Panc1 (cell line): ENCODE data around the gene SH3D19. TPM values are rescaled to one million over a fixed set of nuclear protein-coding genes. Genes with fewer than 3 reads are reported as not detected.

Experiments used
- ATAC-seq: fragments of 200-7000 bp; cut with Tn5 transposase; 2 replicates; pipeline ENCODE4 v1.9.1; 2020; ENCODE audit warnings: mild to moderate bottlenecking, moderate library complexity
- BruUV-seq: library from RNA; stranded (reverse); fragments of 400-500 nt; replicated peaks from 2 replicates; lab custom pipeline; 2021; lab: Mats Ljungman, UMichigan
- CTCF ChIA-PET: fragments of 300-600 bp; sonication (Branson Sonifier 250); formaldehyde crosslinking; loops from one replicate; lab custom pipeline; 2022; ENCODE audit warnings: antibody characterized with exemption; lab: Charles Lee
- POLR2A ChIA-PET: fragments of 300-600 bp; sonication (Branson Sonifier 250); formaldehyde crosslinking; loops from one replicate; lab custom pipeline; 2022; ENCODE audit warnings: antibody characterized with exemption; lab: Charles Lee
- DNase-seq: peaks from one replicate; pipeline ENCODE4 v3.0.0-alpha.2; 2010; ENCODE audit warnings: low read depth, low spot score
- H3K27ac ChIP-seq: 2 replicates; pipeline ENCODE4 v1.5.1; 2011; ENCODE audit warnings: mild to moderate bottlenecking, low read length, inconsistent platforms
- H3K27me3 ChIP-seq: fragments of 200-500 bp; sonication (Bioruptor generic); 2 replicates; pipeline ENCODE4 v1.6.0; 2014; ENCODE audit warnings: low read length, inconsistent platforms; ENCODE audit not compliant: control insufficient read depth, insufficient read depth
- H3K36me3 ChIP-seq: fragments of 200-500 bp; sonication (Bioruptor generic); 2 replicates; pipeline ENCODE4 v1.5.1; 2014; ENCODE audit warnings: inconsistent platforms, mild to moderate bottlenecking, low read length, moderate library complexity; ENCODE audit not compliant: control insufficient read depth, insufficient read depth
- H3K4me1 ChIP-seq: 2 replicates; pipeline ENCODE4 v1.5.1; 2011; ENCODE audit warnings: inconsistent platforms, mild to moderate bottlenecking, low read length, moderate library complexity; ENCODE audit not compliant: control insufficient read depth, insufficient read depth
- H3K4me3 ChIP-seq, 2 experiments: 2 replicates each; pipeline ENCODE4 v1.5.1; 2011 to 2012; ENCODE audit warnings: low read depth in 2 of 2, low read length in 2 of 2, mild to moderate bottlenecking in 2 of 2, inconsistent platforms in 1 of 2, moderate library complexity in 1 of 2
- H3K9me3 ChIP-seq: fragments of 200-500 bp; sonication (Bioruptor generic); 2 replicates; pipeline ENCODE4 v1.5.1; 2014; ENCODE audit warnings: low read depth, mild to moderate bottlenecking, inconsistent platforms, low read length, moderate library complexity; ENCODE audit not compliant: control insufficient read depth, insufficient read depth
- CTCF ChIP-seq: fragments of 450-650 bp; IDR thresholded peaks from 2 replicates; pipeline ENCODE4 v1.5.1; 2017; ENCODE audit warnings: mild to moderate bottlenecking
- POLR2AphosphoS5 ChIP-seq: IDR thresholded peaks from 2 replicates; pipeline ENCODE4 v1.6.1; 2012; ENCODE audit warnings: mild to moderate bottlenecking, low read depth, low read length, moderate library complexity
- REST ChIP-seq, 2 experiments: IDR thresholded peaks; 2 replicates each; pipeline ENCODE4 v1.6.1; 2011 to 2012; ENCODE audit warnings: low read depth in 2 of 2, control low read depth in 1 of 2, low read length in 1 of 2, mild to moderate bottlenecking in 1 of 2, moderate library complexity in 1 of 2; ENCODE audit not compliant: insufficient read depth in 1 of 2
- SIN3A ChIP-seq: IDR thresholded peaks from 2 replicates; pipeline ENCODE4 v1.6.1; 2012; ENCODE audit warnings: low read depth, mild to moderate bottlenecking, low read length, moderate library complexity, borderline replicate concordance; ENCODE audit not compliant: insufficient read depth
- TCF7L2 ChIP-seq: IDR thresholded peaks from 2 replicates; pipeline ENCODE4 v1.6.1; 2011; ENCODE audit warnings: mild to moderate bottlenecking, low read depth, low read length, inconsistent platforms
- in situ Hi-C: cut with HindIII; loops from 2 replicates; pipeline ENCODE4 v1.10.0; 2016; ENCODE audit warnings: low sequenced_read_pairs, low pct_unique_long_range_greater_than_20kb
- intact Hi-C: fragments of 100-400 bp; cut with micrococcal nuclease; formaldehyde crosslinking; loops from one replicate; pipeline ENCODE4 v1.10.0; 2022; ENCODE audit not compliant: unreplicated experiment
- total RNA-seq: library from RNA; stranded (reverse); gene quantifications from one replicate; pipeline ENCODE4 v1.2.1, GENCODE V29; 2021; ENCODE audit not compliant: unreplicated experiment

SH3D19 gene
- total RNA-seq, 1 experiment from 2014 or later = 19.8 TPM

GRCh38 chr4:151218343-151218742 lies 107.1 kb downstream of the SH3D19 start:
- H3K4me1 ChIP-seq = no peaks in the 10 kb centered on the region
- H3K36me3 ChIP-seq = no peaks in the 10 kb centered on the region
- in situ Hi-C loops = no loop called here
- no TSS peak for BruUV-seq
- no peaks in the 10 kb centered on the region for H3K27me3 ChIP-seq
- intact Hi-C loops = no loop called here
- no peak for TF ChIP-seq REST (IDR thresholded peaks at IDR 0.05; ENCODE audit: insufficient read depth in 1 of 2, low read depth in 2 of 2, low read length in 1 of 2)
- no peak for TF ChIP-seq CTCF
- TF ChIP-seq TCF7L2 = no peak
- no peak overlapping the region for H3K27ac ChIP-seq
- DNase-seq (no peak), ATAC-seq (no peak)
- no peaks in the 10 kb centered on the region for H3K9me3 ChIP-seq
- ChIA-PET CTCF (no interaction called here), POLR2A (no interaction called here)
- no peak overlapping the region for H3K4me3 ChIP-seq

- ChIA-PET POLR2A (no interaction called here), CTCF (no interaction called here)
- Histone ChIP-seq H3K27ac (no peak overlapping the region), H3K9me3 (no peaks in the 10 kb centered on the region), H3K4me3 (no peak overlapping the region), H3K4me1 (no peaks in the 10 kb centered on the region), H3K36me3 (no peaks in the 10 kb centered on the region), H3K27me3 (no peaks in the 10 kb centered on the region)
- no peak for TF ChIP-seq TCF7L2
- TF ChIP-seq CTCF = no peak
- no peak for TF ChIP-seq SIN3A
- TF ChIP-seq POLR2AphosphoS5 = no peak
- TF ChIP-seq REST (IDR thresholded peaks at IDR 0.05; ENCODE audit: insufficient read depth in 1 of 2, low read depth in 2 of 2, low read length in 1 of 2) = no peak
- in situ Hi-C loops (no loop called here), intact Hi-C loops (no loop called here)
- DNase-seq = no peak
- BruUV-seq = no TSS peak
- ATAC-seq = no peak
These were observed 108.1 kb downstream of the SH3D19 start for GRCh38 chr4:151217326-151217725.
